PFSK-1 (cell line): ENCODE measurements around the gene NEK11.

ENCODE experiments used
- POLR2AphosphoS5 ChIP-seq: IDR thresholded peaks from 2 replicates; pipeline ENCODE4 v1.6.1; 2012; ENCODE audit warnings: low read depth, mild to moderate bottlenecking, control low read depth, low read length, moderate library complexity
- TAF1 ChIP-seq: IDR thresholded peaks from 2 replicates; pipeline ENCODE4 v1.6.1; 2012; ENCODE audit warnings: low read length, control low read depth, borderline replicate concordance; ENCODE audit not compliant: insufficient read depth
- TF ChIP-seq, protein P1 (sequence below), 2 experiments: IDR thresholded peaks; 2 replicates each; pipeline versions ENCODE4 v1.6.1 to v1.8.0; 2011 to 2012; ENCODE audit warnings: low read depth in 2 of 2, low read length in 2 of 2, control low read depth in 1 of 2, inconsistent platforms in 1 of 2, mild to moderate bottlenecking in 1 of 2, moderate library complexity in 1 of 2; ENCODE audit not compliant: insufficient read depth in 1 of 2

DNA sequence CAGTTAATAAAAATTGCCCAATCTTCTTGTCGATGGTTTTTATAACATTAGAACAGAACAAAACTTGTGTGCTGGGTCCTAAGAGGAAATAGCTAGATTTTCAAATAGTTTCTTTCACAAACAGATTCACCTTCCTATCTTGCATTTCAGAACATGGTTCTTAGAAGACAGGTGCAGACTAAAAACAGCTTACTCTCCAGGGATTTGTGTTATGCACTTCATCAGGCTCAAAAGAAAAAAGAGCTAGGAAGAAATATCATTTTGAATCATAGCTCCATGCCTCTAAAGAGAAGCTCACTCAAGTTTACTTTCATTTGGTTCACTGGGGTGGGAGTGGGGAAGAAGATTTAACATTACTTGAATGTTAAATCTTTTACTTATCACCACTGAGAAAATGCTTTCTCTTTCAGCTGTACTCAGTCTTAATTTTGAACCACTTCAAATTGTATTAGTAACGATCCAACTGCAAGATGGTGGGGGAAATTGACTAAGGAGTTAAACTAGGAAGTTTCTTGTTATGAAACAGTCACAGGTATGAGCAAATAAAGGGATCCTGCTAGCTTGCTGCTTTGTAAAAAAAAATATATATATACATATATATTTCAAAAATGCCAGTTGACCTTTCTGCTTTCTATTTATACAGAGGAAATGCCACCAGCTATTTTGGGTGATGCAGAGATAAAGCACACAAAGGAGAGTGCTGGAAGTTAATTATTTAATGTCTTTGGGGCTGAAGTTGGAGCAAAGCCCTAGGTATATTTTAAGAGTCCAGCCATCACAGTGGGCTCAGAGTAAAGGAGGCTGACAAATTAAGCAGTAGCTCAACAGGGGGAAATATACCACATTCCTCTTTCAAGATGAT lies 326.6 kb downstream of the NEK11 start:
- no peak for TF ChIP-seq TAF1
- TF ChIP-seq, protein P1, sequence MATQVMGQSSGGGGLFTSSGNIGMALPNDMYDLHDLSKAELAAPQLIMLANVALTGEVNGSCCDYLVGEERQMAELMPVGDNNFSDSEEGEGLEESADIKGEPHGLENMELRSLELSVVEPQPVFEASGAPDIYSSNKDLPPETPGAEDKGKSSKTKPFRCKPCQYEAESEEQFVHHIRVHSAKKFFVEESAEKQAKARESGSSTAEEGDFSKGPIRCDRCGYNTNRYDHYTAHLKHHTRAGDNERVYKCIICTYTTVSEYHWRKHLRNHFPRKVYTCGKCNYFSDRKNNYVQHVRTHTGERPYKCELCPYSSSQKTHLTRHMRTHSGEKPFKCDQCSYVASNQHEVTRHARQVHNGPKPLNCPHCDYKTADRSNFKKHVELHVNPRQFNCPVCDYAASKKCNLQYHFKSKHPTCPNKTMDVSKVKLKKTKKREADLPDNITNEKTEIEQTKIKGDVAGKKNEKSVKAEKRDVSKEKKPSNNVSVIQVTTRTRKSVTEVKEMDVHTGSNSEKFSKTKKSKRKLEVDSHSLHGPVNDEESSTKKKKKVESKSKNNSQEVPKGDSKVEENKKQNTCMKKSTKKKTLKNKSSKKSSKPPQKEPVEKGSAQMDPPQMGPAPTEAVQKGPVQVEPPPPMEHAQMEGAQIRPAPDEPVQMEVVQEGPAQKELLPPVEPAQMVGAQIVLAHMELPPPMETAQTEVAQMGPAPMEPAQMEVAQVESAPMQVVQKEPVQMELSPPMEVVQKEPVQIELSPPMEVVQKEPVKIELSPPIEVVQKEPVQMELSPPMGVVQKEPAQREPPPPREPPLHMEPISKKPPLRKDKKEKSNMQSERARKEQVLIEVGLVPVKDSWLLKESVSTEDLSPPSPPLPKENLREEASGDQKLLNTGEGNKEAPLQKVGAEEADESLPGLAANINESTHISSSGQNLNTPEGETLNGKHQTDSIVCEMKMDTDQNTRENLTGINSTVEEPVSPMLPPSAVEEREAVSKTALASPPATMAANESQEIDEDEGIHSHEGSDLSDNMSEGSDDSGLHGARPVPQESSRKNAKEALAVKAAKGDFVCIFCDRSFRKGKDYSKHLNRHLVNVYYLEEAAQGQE (IDR thresholded peaks at IDR 0.05; ENCODE audit: insufficient read depth in 1 of 2, low read depth in 2 of 2, low read length in 2 of 2): no peak
- TF ChIP-seq POLR2AphosphoS5: no peak
